ENCODE measurements around the gene FCHSD1.
"Not testable (repeated sequence)": the region's sequence is repeated elsewhere in the genome, so short reads cannot be mapped to it uniquely, and the experiment has no call there.

FCHSD1 gene

GRCh38 chr5:141615991-141616720, 35.1 kb downstream of the FCHSD1 start:
- DNase-seq, result no peak

GRCh38 chr5:141613344-141613743, 37.9 kb downstream of the FCHSD1 start:
- DNase-seq, result no peak

GRCh38 chr5:141611289-141611688, 39.9 kb downstream of the FCHSD1 start:
- no peak for DNase-seq

- not testable (repeated sequence) for DNase-seq
Measured at GRCh38 chr5:141609921-141610320, 41.3 kb downstream of the FCHSD1 start.

GRCh38 chr5:141609044-141609443, 42.2 kb downstream of the FCHSD1 start:
- DNase-seq, result no peak

GRCh38 chr5:141608557-141608956, 42.7 kb downstream of the FCHSD1 start:
- no peak for DNase-seq

GRCh38 chr5:141608046-141608445, 43.2 kb downstream of the FCHSD1 start:
- DNase-seq, result no peak

GRCh38 chr5:141605523-141606277, 45.5 kb downstream of the FCHSD1 start:
- DNase-seq, result no peak

- DNase-seq, result no peak
Measured at GRCh38 chr5:141603923-141604717, 47.1 kb downstream of the FCHSD1 start.

- DNase-seq, result no peak
Measured at GRCh38 chr5:141602606-141603005, 48.6 kb downstream of the FCHSD1 start.

- no peak for DNase-seq
Measured at GRCh38 chr5:141598391-141599345, 52.5 kb downstream of the FCHSD1 start.

GRCh38 chr5:141597814-141598213, 53.4 kb downstream of the FCHSD1 start:
- no peak for DNase-seq

- no peak for DNase-seq
Measured at GRCh38 chr5:141597394-141597793, 53.8 kb downstream of the FCHSD1 start.

GRCh38 chr5:141596867-141597266, 54.4 kb downstream of the FCHSD1 start:
- no peak for DNase-seq

- DNase-seq, result no peak
Measured at GRCh38 chr5:141590127-141590526, 61.1 kb downstream of the FCHSD1 start.

Data from NCI-H1436 (cell line).